ENCODE data around the gene PROS1. TPM values are rescaled to one million over a fixed set of nuclear protein-coding genes. Genes with fewer than 3 reads are reported as not detected.

PROS1 gene
- total RNA-seq, 1 donor from 2014 or later = 44.2 TPM

GRCh38 chr3:94001191-94001590 is 27.5 kb upstream of the PROS1 start:
- no peak for TF ChIP-seq CTCF (IDR thresholded peaks at IDR 0.05)
- intact Hi-C loops (cut with DNase I) = no loop called here
- Histone ChIP-seq H3K36me3 (peaks cover 0 to 7% of the 10 kb centered on the region in 2 donors), H3K4me1 (peaks cover 0 to 12% of the 10 kb centered on the region in 2 donors), H3K9me3 (no peaks in the 10 kb centered on the region), H3K27ac (no peak overlapping the region), H3K27me3 (no peaks in the 10 kb centered on the region), H3K4me3 (no peak overlapping the region)
- no peak for DNase-seq (ENCODE audit: low spot score in 2 of 2)

GRCh38 chr3:93994056-93994455 is 20.4 kb upstream of the PROS1 start:
- intact Hi-C loops (cut with DNase I) = no loop called here
- DNase-seq (ENCODE audit: low spot score in 2 of 2) = no peak
- H3K27me3 ChIP-seq = no peaks in the 10 kb centered on the region
- no peaks in the 10 kb centered on the region for H3K4me1 ChIP-seq
- H3K36me3 ChIP-seq = peaks cover 0 to 7% of the 10 kb centered on the region in 2 donors
- no peak for TF ChIP-seq CTCF (IDR thresholded peaks at IDR 0.05)
- no peak overlapping the region for H3K27ac ChIP-seq
- H3K4me3 ChIP-seq = no peak overlapping the region
- H3K9me3 ChIP-seq = no peaks in the 10 kb centered on the region

- Histone ChIP-seq H3K9me3 (no peaks in the 10 kb centered on the region), H3K27ac (no peak overlapping the region), H3K4me1 (no peaks in the 10 kb centered on the region), H3K36me3 (peaks cover 0 to 7% of the 10 kb centered on the region in 2 donors), H3K4me3 (no peak overlapping the region), H3K27me3 (no peaks in the 10 kb centered on the region)
- DNase-seq (ENCODE audit: low spot score in 2 of 2) = no peak
- TF ChIP-seq CTCF (IDR thresholded peaks at IDR 0.05) = no peak
- intact Hi-C loops (cut with DNase I) = no loop called here
Observed at GRCh38 chr3:93992207-93992606, 18.5 kb upstream of the PROS1 start.

- Histone ChIP-seq H3K4me1 (no peaks in the 10 kb centered on the region), H3K9me3 (no peaks in the 10 kb centered on the region), H3K27me3 (no peaks in the 10 kb centered on the region), H3K4me3 (no peak overlapping the region), H3K27ac (no peak overlapping the region), H3K36me3 (peaks cover 0 to 2% of the 10 kb centered on the region in 2 donors)
- no peak for TF ChIP-seq CTCF (IDR thresholded peaks at IDR 0.05)
- intact Hi-C loops (cut with DNase I) = no loop called here
- no peak for DNase-seq (ENCODE audit: low spot score in 2 of 2)
Observed at GRCh38 chr3:93991631-93992030, 17.9 kb upstream of the PROS1 start.

- intact Hi-C loops (cut with DNase I) = no loop called here
- Histone ChIP-seq H3K4me1 (no peaks in the 10 kb centered on the region), H3K27ac (no peak overlapping the region), H3K4me3 (no peak overlapping the region), H3K36me3 (no peaks in the 10 kb centered on the region), H3K9me3 (no peaks in the 10 kb centered on the region), H3K27me3 (no peaks in the 10 kb centered on the region)
- no peak for DNase-seq (ENCODE audit: low spot score in 2 of 2)
- no peak for TF ChIP-seq CTCF (IDR thresholded peaks at IDR 0.05)
Observed at GRCh38 chr3:93989241-93989640, 15.5 kb upstream of the PROS1 start.

GRCh38 chr3:93988764-93989163 is 15.1 kb upstream of the PROS1 start:
- Histone ChIP-seq H3K4me1 (no peaks in the 10 kb centered on the region), H3K27me3 (no peaks in the 10 kb centered on the region), H3K27ac (no peak overlapping the region), H3K9me3 (no peaks in the 10 kb centered on the region), H3K4me3 (no peak overlapping the region), H3K36me3 (no peaks in the 10 kb centered on the region)
- intact Hi-C loops (cut with DNase I) = no loop called here
- DNase-seq (ENCODE audit: low spot score in 2 of 2) = no peak
- no peak for TF ChIP-seq CTCF (IDR thresholded peaks at IDR 0.05)
